Skeletal muscle tissue (tissue), 4 donors: ENCODE measurements around the gene LCE4A. TPM values are rescaled to one million over a fixed set of nuclear protein-coding genes. Genes with fewer than 3 reads are reported as not detected.

Source experiments
- H3K27ac ChIP-seq: one replicate; pipeline ENCODE4 v1.7.0; 2013; ENCODE audit warnings: mild to moderate bottlenecking, low read depth, low read length, inconsistent platforms
- H3K27me3 ChIP-seq, 3 donors: one replicate each; pipeline ENCODE4 v1.7.0; 2013; ENCODE audit warnings: low read length in 3 of 3; ENCODE audit not compliant: control insufficient read depth in 3 of 3, insufficient read depth in 3 of 3
- H3K36me3 ChIP-seq, 3 donors: one replicate each; pipeline ENCODE4 v1.7.0; 2013; ENCODE audit warnings: low read length in 3 of 3; ENCODE audit not compliant: control insufficient read depth in 3 of 3, insufficient read depth in 3 of 3
- H3K4me1 ChIP-seq, 3 donors: one replicate each; pipeline ENCODE4 v1.7.0; 2013; ENCODE audit warnings: low read length in 3 of 3, mild to moderate bottlenecking in 3 of 3; ENCODE audit not compliant: control insufficient read depth in 3 of 3, insufficient read depth in 3 of 3
- H3K4me3 ChIP-seq, 3 donors: one replicate each; pipeline ENCODE4 v1.7.0; 2013; ENCODE audit warnings: low read length in 3 of 3
- H3K9ac ChIP-seq, 3 donors: one replicate each; pipeline ENCODE4 v1.7.0; 2013; ENCODE audit warnings: low read length in 3 of 3, mild to moderate bottlenecking in 3 of 3, moderate library complexity in 2 of 3, low read depth in 1 of 3
- H3K9me3 ChIP-seq, 3 donors: one replicate each; pipeline ENCODE4 v1.7.0; 2013; ENCODE audit warnings: low read length in 3 of 3; ENCODE audit not compliant: control insufficient read depth in 3 of 3
- total RNA-seq: library from RNA; depleted of rRNA; stranded (reverse); fragments of >200 nt; gene quantifications from one replicate; pipeline ENCODE4 v1.2.3, GENCODE V29; 2014
- donor health status: Osteomylitis.

Gene LCE4A
- total RNA-seq, 1 donor from 2014 or later = not detected

DNA sequence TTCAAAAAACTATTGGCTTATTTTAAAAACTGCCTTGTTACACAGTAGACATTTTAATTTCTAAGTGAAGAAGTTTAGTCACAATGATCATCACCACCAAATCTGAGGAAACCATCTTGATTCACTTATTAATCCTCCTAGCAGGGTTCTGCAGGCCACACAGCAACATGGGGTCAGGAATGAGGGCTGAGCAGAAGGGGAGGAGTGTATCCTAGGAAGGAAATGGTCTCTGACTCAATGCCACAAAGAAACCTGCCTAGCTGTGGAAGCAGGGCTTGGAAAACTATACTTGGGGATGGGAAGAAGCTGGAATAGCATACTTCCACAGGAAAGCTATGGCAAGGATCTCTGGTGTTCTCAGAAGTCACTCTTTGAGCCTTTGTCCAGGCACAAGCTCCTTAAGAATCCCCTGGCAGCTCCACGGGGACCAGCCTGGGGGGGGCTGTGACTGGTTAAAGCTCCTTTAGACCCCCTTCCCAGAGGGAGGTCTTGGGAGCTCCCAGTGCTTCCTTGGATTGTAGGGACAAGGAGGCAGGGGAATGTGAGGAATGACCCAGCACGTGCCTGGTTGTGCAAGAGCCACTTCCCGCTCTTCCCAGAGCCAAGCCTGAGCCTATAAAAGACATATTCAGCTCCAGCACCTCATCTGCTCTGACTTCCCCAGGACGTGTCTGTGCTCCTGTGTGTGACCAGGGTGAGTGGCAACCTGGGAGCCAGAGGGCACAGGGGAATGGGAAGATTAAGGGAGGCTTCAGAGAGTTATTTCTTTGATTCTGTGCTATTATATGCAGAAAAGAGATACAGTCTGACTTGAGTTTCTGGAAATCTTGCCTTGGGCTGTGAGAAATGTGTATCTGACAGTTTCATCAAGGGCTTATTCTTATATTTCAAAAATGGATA is 10.0 kb upstream of the LCE4A start, which contains the start of gene LCE2A:
LCE2A (plus strand) TSS at position 645 of the 900 bp plus-strand sequence. CDS start 557 bp downstream, outside the sequence.
- Histone ChIP-seq H3K4me3 (no peak within 1 kb of the TSS), H3K27me3 (no peaks in the 10 kb centered on the region), H3K27ac (no peak within 1 kb of the TSS), H3K9me3 (no peaks in the 10 kb centered on the region), H3K36me3 (no peaks in the 10 kb centered on the region), H3K9ac (no peak within 1 kb of the TSS), H3K4me1 (no peaks in the 10 kb centered on the region)

DNA sequence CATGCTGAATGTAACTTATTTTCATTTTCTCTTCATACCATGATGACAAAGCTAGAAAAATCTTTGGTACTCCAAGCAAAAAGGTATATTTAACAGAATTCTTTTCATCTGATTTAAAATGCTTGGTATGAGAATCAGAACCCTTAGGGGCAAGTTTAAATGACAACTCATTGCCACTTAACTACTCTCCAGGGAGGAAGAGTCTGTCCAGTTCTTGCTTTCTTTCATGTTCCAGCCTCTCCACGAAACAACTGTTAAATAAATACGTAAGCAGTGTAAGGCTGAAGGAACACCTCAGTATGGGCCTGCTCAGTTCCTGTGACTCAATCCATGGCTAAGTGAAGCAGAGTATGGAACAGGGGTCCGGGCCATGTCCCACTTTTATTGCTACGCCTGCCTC is 8.2 kb upstream of the LCE4A start:
- Histone ChIP-seq H3K36me3 (no peaks in the 10 kb centered on the region), H3K4me3 (no peak overlapping the region), H3K9ac (no peak overlapping the region)

DNA sequence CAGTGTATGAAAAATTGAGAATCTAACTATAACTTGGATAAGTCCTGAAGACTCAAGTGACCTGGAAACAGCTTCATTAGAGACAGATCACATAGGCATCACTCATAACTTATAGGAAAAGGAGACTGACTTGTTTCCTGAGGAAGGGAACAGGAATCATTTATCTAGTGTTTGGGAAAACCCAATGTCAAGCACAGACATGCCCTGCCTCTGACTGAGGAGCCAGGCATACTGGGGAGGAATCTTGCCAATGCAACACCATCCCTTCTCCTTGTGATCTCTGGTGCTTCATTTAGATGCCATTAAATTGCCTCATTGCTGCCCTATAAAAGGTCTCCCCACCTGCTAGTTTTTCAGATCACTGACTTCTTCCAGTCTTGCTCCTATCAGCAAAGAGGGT is 10.3 kb downstream of the LCE4A start:
- Histone ChIP-seq H3K27ac (no peak overlapping the region), H3K4me1 (no peaks in the 10 kb centered on the region), H3K27me3 (no peaks in the 10 kb centered on the region), H3K4me3 (no peak overlapping the region), H3K9me3 (peaks cover 0 to 5% (median 4%) of the 10 kb centered on the region in 3 donors), H3K9ac (no peak overlapping the region), H3K36me3 (no peaks in the 10 kb centered on the region)

More for the DNA sequence above, 8.2 kb upstream of the LCE4A start:
- Histone ChIP-seq H3K4me1 (no peaks in the 10 kb centered on the region), H3K27ac (no peak overlapping the region), H3K9me3 (no peaks in the 10 kb centered on the region), H3K27me3 (no peaks in the 10 kb centered on the region)

DNA sequence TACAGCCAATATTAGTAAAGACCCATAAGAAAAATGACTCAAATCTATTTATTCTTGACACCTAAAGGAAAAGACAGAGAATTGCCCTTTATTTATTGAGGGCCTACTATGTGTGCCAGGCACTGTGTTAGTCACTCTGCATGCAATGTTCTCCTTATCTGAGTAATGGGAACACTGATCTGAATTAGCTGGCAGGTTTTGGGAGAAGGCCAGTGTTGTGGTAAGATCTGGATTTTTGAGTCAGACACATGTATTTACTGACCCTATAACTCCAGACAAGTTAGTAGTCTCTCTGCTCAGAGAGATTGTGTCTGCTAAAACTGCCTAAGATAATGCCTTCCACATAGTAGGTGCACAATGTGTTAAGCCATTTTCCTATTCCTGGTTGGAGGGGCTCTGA is 17.3 kb downstream of the LCE4A start:
- Histone ChIP-seq H3K36me3 (no peaks in the 10 kb centered on the region), H3K4me3 (no peak overlapping the region), H3K4me1 (no peaks in the 10 kb centered on the region), H3K27ac (no peak overlapping the region), H3K9me3 (no peaks in the 10 kb centered on the region), H3K9ac (no peak overlapping the region), H3K27me3 (no peaks in the 10 kb centered on the region)

DNA sequence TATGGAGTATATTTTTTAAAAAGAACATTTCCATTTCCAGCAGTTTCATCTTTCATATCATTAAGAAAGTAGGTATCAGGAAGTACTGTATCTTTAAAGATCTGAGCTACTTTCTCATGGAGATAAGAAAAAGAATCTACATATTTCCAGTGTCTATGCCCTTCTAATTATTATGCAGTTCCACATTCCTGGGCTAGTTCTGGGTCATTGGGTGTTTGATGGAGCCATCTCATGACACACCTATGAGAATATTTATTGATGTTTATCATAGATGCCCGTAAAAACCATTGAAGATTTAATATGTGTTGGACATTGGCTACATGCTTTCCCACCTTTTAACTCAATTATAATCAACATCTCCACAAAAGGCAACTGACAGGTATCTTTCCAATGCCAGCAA is 21.0 kb downstream of the LCE4A start:
- no peaks in the 10 kb centered on the region for H3K9me3 ChIP-seq
- H3K4me3 ChIP-seq = no peak overlapping the region
- no peak overlapping the region for H3K27ac ChIP-seq
- no peak overlapping the region for H3K9ac ChIP-seq
- no peaks in the 10 kb centered on the region for H3K36me3 ChIP-seq
- no peaks in the 10 kb centered on the region for H3K27me3 ChIP-seq
- H3K4me1 ChIP-seq = no peaks in the 10 kb centered on the region

DNA sequence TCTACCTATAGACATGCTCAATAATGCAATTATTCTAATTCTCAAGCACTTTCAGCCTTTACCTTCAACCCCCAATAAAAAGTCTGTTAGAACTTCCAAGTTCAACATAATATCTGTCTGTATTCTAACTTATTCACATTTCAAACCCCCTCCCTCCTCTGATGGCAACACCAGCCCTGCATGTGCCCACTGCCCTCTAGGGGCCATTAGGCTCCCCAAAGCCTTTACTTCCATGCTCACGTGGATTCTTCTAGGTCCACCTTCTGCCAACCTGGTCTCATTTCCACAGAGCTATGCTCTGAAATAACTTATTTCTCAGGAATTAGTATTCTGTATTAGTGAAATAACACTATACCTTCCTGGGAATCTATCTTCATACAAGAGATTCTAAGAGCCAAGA is 27.7 kb downstream of the LCE4A start:
- Histone ChIP-seq H3K4me3 (no peak overlapping the region), H3K36me3 (no peaks in the 10 kb centered on the region), H3K27me3 (no peaks in the 10 kb centered on the region)

DNA sequence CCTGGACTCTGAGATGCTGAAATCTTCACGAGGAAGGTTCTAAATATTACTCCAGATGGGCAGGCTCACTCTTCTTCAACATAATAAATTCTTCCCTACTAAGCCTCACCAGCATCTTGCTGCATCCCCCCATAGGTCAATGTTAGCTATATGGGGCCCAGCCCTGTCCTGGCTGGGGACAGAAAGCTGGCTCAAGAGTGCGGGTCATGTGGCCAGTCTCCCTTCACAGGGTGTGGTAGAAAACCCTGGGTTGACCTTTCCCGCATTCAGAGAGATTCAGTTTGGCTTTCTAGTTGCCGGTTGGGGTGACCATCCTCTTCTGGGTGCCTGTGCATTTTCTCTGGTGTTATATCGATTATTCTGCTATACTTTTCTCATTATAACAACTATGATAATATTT is 30.0 kb downstream of the LCE4A start:
- no peaks in the 10 kb centered on the region for H3K36me3 ChIP-seq
- H3K9ac ChIP-seq = no peak overlapping the region
- H3K9me3 ChIP-seq = no peaks in the 10 kb centered on the region
- no peak overlapping the region for H3K4me3 ChIP-seq
- no peaks in the 10 kb centered on the region for H3K4me1 ChIP-seq
- H3K27me3 ChIP-seq = no peaks in the 10 kb centered on the region
- H3K27ac ChIP-seq = no peak overlapping the region

More for the DNA sequence above, 27.7 kb downstream of the LCE4A start:
- H3K9me3 ChIP-seq = no peaks in the 10 kb centered on the region
- H3K4me1 ChIP-seq = no peaks in the 10 kb centered on the region
- no peak overlapping the region for H3K9ac ChIP-seq
- no peak overlapping the region for H3K27ac ChIP-seq

DNA sequence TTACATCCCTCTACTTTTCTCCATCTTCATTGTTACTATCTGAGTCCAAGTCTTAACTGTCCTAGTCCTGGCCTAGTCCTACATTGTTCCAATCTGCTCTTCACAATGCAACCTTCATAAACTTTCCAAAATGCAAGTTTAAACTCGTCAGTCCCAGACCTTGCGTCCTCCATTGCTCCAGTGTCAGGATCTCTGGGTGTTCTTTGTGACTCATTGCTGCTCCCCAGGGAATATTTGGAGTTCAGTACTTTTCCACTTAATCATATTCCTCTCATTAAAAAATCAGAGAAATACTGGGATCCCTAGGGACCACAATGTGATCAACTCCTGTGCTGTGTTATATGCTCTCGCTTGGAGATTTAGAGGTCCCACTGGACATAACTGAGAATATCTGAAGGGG is 31.9 kb downstream of the LCE4A start:
- Histone ChIP-seq H3K36me3 (no peaks in the 10 kb centered on the region), H3K4me1 (no peaks in the 10 kb centered on the region), H3K27ac (no peak overlapping the region), H3K9me3 (no peaks in the 10 kb centered on the region), H3K4me3 (no peak overlapping the region), H3K27me3 (peaks cover 0 to 2% (median 0%) of the 10 kb centered on the region in 3 donors), H3K9ac (no peak overlapping the region)

DNA sequence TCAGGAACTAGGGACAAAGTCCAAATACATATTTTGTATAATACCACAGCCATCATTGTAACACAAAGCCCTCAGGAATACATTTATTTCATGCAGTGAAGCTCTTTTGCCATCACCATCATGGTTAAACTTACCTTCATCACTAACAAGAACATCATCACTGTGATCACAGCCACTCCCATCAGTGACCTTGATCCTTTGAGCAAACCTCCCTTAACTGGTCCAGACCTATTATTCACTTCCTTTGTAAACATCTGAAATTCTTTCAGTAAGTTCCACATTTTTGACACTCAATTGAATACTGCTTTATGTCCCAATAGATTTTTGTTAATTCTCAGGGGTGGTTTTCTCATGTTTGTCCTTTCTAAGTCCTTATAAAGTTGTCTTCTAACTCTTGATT is 33.7 kb downstream of the LCE4A start:
- Histone ChIP-seq H3K27me3 (peaks cover 0 to 2% (median 0%) of the 10 kb centered on the region in 3 donors), H3K36me3 (no peaks in the 10 kb centered on the region)

DNA sequence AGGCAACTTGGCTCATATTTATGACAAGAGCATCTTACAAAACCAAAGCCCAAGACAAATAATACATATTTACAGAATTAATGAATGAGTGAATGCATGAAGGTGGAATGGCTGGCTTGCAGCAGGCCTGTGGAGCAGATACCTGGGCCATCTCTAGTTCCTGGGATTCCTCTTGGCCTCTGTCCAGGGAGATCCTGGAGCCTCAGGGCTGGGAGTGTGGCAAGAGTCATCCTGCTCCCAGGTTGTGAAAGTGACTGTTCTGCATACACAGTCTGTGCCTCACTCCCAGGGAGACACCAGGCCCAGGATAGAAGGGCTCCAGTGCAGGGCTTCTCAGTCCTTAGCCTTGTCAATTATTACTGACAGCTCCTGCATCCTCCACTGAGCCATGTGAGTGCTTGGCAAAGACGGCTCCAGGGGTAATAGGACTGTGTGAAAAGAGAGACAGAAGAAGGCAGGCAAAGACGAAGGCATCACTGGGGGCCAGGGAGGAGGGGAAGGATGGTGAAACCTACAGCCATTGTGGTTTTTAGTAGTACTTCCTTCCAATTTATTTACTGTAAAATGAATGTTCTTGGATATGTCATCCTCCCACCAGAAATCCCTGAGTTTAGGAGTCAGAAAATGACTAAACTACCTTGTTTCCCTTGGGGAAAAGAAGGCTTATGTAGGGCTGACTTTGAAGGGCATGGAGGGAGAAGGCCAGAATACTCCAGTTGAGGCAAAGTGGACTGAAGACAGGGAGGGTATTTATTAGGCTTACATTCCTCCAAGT is 35.6 kb downstream of the LCE4A start:
- H3K4me3 ChIP-seq = no peak overlapping the region
- H3K27ac ChIP-seq = no peak overlapping the region
- peaks cover 0 to 2% (median 0%) of the 10 kb centered on the region in 3 donors for H3K27me3 ChIP-seq
- no peaks in the 10 kb centered on the region for H3K9me3 ChIP-seq
- H3K36me3 ChIP-seq = no peaks in the 10 kb centered on the region
- no peaks in the 10 kb centered on the region for H3K4me1 ChIP-seq
- no peak overlapping the region for H3K9ac ChIP-seq

More for the DNA sequence above, 33.7 kb downstream of the LCE4A start:
- Histone ChIP-seq H3K4me3 (no peak overlapping the region), H3K9ac (no peak overlapping the region), H3K9me3 (no peaks in the 10 kb centered on the region), H3K27ac (no peak overlapping the region), H3K4me1 (no peaks in the 10 kb centered on the region)
